ENCODE data around the gene SVEP1.
A peak's percentile ranks its signal among the peaks of the same experiment; 100 is the strongest.
"Not testable (repeated sequence)": the region's sequence is repeated elsewhere in the genome, so short reads cannot be mapped to it uniquely, and the experiment has no call there.

SVEP1 gene

DNA sequence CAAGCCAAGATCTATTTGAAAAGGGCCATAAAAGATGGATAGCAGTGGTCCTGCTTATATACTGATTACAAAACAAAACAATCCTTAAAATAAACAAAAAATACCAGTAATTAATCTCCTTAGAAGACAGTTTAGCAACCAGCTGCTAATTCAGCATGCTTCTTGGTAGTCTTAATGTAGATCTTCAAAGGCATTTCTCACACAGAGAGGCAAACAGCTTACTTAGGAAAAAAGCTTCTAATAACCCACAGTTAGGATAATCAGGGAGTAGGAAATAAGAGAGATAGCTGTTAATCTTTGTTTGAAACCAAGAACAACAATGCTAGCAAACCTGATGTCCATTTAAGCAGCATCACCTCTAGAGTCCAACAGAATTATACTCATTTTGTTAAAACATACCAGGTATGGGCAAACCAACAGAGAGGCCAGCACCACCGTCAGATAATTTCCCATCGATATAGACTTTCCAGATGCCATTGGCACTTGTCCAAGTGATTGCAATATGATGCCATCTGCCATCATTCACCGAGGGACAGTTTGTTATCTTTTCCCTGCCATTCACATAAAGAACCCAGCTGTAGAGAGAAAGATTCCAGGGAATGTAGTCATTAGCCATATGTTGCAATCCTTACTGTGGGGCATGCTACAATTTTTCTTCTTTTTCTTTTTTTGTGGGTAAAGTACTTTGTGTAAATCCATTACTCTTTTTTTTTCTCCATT, 136.2 kb downstream of the SVEP1 start:
- peak; percentile 85 for DNase-seq

DNA sequence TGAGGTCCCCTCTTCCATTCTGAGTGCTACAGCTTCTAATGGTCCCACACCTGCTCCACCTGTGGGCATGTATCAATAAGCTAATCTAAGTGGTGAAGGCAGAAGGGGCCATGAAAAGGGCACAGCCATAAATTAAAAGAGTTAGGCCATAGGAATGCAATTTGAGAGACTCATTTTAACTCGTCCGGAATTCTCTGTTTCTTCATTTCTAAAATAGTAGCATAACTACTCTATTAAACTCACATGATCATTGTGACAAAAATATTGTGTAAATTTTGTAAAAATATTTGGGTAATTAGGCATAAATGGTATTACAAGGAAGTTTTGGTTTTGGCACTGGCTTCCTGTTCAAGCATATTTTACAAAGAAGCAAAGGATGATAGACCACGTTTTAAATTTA, 138.7 kb downstream of the SVEP1 start:
- no peak for DNase-seq

GRCh38 chr9:110440172-110440571, 139.4 kb downstream of the SVEP1 start:
- DNase-seq = no peak

DNA sequence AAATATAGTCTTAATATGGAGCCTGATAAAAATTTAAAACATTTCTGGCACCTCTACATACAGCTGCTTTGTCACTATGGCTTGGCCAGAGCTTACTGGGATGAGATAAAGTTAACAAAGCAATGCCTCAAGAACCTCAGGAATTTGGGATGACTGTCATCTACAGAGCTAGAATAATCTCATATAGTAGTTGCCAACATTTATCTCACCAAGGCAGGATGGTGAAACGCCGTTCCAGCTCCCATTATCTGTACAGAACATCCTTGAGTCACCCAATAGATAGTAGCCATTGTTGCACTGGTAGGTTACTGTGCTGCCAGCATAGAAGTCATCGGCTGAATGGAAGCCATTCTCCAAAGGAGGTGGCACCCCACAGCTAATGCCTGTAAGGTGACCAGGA, 147.3 kb downstream of the SVEP1 start:
- DNase-seq = no peak

GRCh38 chr9:110429453-110429852, 150.1 kb downstream of the SVEP1 start:
- DNase-seq = no peak

DNA sequence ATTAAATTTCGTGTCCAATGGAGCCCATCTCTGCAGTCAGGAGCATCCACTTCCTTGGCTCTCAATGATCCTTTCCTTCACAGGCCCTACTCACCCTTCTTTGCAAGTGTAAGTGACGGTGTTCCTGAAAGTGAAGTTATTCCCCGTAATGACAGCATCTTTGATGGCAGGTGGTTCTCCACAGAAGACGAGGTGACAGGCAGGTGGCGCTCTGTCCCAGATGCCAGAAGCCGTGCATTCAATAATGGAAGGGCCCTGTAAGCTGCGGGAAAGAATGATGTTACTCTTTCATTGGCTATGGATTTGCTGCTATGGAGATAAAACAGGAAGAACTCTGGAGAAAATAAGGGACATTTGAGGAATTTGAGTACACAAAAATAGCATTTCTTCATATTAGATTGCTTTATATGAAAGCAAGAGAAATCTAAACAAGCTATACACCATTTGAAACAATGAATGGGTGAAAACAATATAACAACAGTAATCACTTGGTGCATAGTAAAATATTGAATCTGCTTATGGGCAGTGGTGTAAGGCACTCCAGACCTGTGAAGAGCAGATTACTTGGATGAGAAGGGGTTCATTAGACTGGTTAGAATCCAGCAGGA, 151.9 kb downstream of the SVEP1 start:
- DNase-seq = peak; percentile 43

DNA sequence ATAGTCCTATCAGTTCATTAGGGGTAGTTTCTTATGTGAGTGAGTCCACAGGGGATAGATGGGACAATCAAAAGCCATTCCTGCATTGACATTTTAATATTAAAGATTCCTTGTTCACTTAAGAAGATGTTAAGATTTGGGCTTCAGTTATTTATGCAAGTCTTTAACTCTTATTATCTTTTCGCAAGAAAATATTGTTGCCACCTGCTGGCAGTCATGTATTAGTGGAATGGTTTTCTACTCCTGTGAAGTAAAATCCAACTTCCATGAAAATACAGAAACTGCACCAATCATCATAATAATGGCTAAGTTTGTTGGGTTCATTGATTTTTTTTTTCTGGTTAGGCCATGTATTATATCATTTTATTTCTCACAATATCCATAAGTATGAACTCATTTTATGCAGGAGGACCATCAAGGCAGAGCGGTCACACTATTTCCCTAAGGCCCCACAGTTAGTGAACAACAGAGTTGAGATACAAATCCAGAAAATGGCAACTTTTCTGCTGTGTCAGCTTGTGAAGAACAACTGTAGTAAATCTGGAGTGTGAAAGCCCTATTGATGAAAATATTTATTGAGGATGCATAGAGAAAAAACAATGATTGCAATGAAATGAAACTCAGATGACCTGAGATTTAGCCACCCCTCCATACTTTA, 153.4 kb downstream of the SVEP1 start:
- DNase-seq = no peak

DNA sequence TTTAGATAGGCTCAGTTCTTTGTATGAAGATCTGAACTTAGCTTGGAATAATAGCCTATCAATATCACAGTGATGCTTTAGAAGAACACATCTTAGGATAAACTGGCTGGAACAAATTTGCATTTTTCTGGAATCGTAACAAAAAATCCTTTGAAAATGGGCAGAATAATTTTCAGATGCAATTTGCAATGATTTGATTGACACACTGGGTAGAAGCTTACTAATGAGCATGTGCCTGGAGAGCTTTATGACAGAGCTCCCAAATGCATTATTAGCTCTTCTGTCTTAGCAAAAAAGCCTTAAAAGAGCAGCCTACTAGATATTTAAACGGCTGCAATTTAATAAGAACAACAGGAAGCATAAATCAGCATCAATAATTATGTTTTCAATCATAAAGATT, 165.1 kb downstream of the SVEP1 start:
- DNase-seq = no peak

GRCh38 chr9:110410961-110411360, 168.6 kb downstream of the SVEP1 start:
- no peak for DNase-seq

DNA sequence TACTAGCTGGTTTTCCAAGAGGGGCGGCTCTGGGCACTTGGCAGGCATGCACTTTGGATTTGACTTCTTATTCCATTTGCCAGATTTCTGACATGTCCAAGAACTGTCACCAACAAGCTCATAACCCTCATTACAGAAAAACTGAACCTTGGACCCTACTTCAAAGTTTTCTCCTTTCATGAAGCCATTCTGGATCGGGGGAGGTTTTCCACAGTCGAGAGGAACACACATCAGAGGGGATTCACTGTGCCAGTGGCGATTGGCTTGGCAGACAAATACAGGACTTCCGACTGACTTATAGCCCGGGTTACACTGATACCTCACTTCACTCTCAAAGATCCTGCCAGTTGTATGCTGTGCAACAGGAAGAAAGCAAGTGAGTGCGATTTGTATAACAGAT, 170.9 kb downstream of the SVEP1 start:
- no peak for DNase-seq

DNA sequence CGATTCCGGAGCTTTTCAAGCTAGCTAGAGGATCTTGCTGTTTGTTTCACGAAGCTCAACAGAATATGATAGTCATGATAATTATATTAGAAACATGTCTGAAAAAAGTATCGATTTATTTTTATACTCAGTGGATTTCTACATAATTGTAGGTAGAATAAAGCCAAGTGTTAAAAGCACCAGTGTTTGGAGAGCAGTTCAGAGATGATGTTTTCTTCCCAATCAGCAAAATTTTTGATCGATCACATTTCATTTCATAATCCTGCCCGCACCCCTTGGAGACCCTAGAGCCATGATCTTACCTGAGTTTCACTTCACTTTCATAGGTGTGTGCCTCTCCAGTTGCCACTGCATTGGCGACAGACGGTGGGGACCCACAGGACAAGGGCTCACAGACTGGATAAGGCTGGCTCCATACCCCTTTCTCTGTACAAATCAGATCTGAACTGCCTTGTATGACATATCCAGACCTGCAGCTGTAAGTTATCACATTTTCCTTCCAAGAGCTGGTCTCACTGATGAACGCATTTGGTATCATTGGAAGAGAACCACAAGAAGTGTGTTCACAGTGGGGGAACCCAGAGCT, 173.6 kb downstream of the SVEP1 start:
- no peak for DNase-seq

GRCh38 chr9:110404473-110404872, 175.1 kb downstream of the SVEP1 start:
- no peak for DNase-seq

- no peak for DNase-seq
Measured at GRCh38 chr9:110399983-110400382, 179.6 kb downstream of the SVEP1 start.

DNA sequence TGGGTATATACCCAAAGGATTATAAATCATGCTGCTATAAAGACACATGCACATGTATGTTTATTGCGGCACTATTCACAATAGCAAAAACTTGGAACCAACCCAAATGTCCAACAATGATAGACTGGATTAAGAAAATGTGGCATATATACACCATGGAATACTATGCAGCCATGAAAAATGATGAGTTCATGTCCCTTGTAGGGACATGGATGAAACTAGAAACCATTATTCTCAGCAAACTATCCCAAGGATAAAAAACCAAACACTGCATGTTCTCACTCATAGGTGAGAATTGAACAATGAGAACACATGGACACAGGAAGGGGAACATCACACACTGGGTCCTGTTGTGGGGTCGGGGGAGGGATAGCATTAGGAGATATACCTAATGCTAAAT, 180.5 kb downstream of the SVEP1 start:
- DNase-seq = not testable (repeated sequence)

DNA sequence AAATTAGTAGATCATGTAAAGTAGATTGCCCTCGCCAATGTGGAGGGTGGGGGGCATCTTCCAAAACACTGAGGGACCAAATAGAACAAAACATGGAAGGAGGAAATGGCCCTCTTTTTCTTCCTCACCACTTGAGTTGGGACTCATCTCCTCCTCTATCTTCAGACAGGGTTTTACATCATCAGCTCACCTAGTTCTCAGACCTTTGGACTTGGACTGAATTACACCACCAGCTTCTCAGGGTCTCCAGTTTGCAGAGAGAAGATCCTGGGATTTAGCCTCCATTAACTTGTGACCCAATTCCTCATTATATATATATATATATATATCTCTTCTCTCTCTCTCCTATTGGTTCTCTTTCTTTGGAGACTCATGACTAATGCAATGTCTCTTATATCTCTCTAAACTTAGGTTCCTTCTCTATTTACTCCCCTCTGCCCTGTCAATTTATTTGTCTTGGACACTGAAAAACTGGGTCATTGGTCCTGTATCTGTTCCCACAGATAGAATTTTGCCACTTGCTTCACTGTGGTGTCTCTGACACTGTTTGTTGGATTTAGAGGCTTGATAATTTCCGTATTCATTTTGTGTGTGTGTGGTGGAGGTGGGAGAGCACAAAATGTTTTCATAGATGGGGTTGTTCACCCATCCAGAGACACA, 187.6 kb downstream of the SVEP1 start:
- DNase-seq = no peak

- DNase-seq = no peak
Measured at GRCh38 chr9:110389148-110389750, 190.3 kb downstream of the SVEP1 start.

GRCh38 chr9:110383491-110383890, 196.1 kb downstream of the SVEP1 start:
- DNase-seq = no peak

DNA sequence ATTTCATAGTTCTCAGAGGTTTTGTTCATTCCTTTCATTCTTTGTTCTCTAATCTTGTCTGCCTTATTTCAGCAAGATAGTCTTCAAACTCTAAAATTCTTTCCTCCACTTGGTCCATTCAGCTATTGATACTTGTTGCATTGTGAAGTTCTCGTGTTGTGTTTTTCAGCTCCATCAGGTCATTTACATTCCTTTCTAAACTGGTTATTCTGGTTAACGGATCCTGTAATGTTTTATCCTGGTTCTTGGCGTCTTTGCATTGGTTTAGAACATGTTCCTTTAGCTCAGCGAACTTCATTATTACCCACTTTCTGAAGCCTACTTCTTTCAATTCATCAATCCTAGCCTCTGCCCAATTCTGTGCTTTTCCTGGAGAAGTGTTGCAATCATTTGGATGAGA, 196.8 kb downstream of the SVEP1 start:
- no peak for DNase-seq

GRCh38 chr9:110371411-110372007, 208.0 kb downstream of the SVEP1 start:
- DNase-seq = no peak

DNA sequence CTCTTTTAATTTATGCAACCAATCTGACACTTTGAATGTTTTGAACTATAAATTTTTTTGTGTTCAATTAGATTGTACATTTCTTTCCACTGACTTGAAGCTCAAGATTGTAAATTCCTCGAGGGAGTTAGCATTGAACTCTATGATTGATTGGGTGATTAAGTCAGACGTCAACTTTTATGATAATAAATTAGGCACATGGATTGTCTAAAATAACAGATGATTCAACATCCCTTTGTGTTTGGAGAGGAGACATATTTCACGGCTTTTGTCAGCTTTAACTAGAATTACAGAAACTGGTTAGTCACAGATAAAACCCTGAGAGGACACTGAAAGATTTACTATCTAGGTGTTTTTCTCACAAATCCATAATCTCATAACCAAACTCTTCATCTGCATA, 209.2 kb downstream of the SVEP1 start:
- DNase-seq = no peak

DNA sequence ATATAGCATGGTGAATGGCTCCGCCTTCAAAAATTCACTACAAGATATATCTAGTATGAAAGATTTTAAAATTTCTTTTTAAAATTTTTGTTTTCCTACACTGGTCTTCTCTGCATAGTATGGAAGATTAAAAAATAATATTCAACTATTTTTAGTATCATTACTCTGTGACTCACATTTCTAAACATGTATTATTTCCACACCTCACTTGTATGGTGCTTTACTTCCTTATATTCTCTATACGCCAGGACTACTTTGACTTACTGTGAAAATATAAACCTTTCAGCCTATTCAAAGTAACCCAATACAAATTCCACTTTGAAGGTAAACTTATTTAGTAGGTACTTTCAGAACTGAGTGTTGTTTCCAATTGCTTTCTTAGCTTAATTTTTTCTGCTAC, 215.1 kb downstream of the SVEP1 start:
- DNase-seq = no peak

DNA sequence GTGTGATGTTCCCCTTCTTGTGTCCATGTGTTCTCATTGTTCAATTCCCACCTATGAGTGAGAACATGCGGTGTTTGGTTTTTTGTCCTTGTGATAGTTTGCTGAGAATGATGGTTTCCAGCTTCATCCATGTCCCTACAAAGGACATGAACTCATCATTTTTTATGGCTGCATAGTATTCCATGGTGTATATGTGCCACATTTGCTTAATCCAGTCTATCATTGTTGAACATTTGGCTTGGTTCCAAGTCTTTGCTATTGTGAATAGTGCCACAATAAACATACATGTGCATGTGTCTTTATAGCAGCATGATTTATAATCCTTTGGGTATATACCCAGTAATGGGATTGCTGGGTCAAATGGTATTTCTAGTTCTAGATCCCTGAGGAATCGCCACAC, 220.5 kb downstream of the SVEP1 start:
- not testable (repeated sequence) for DNase-seq

DNA sequence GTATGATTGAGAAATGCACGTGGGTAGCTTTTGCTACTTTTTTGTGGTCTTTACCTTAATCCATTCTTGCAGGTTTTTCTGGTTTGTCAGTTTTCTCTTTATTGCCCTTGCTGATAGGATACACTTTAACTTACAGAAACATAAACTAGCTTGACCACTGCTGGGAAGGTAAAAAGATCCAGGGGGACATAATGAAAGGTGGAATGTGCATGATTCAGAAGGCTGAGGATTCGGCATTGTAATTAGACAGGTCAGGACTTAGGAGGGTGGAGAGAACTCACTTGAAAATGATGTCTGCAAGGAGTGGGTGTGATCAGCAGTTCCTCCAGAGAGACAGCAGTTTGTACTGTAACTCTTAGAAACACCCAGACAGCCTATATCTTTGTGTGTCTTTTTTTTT, 222.0 kb downstream of the SVEP1 start:
- DNase-seq = no peak

Measured in NCI-H1694 (cell line).